Naive thymus-derived CD4-positive, alpha-beta T cell (primary cell): Measurements from ENCODE around the gene EIF4E. TPM values are rescaled to one million over a fixed set of nuclear protein-coding genes. Genes with fewer than 3 reads are reported as not detected.

Experiments
- ATAC-seq: fragments of 150-1000 bp; cut with Tn5 transposase; 2 replicates; pipeline ENCODE4 v1.10.0; 2021; ENCODE audit warnings: mild to moderate bottlenecking, moderate library complexity
- CTCF ChIA-PET: fragments of 350-600 bp; sonication (Branson Sonifier 250); formaldehyde crosslinking; loops from one replicate; lab custom pipeline; 2021; ENCODE audit warnings: antibody characterized with exemption; lab: Charles Lee
- POLR2A ChIA-PET: fragments of 350-600 bp; sonication (Branson Sonifier 250); formaldehyde crosslinking; loops from one replicate; lab custom pipeline; 2021; ENCODE audit warnings: antibody characterized with exemption, inconsistent platforms; lab: Charles Lee
- DNase-seq, 9 donors: peaks; one replicate each; pipeline versions ENCODE4 v3.0.0 to v3.0.0-alpha.2; 2020 to 2022; ENCODE audit warnings: mixed read lengths in 1 of 9
- H3K27ac ChIP-seq: one replicate; pipeline ENCODE4 v1.7.0; 2013; ENCODE audit warnings: mild to moderate bottlenecking, low read depth, low read length, moderate library complexity
- H3K27me3 ChIP-seq, 2 donors: one replicate each; pipeline ENCODE4 v1.7.0; 2013; ENCODE audit warnings: low read length in 2 of 2, mild to moderate bottlenecking in 2 of 2, moderate library complexity in 2 of 2; ENCODE audit not compliant: control insufficient read depth in 2 of 2, insufficient read depth in 2 of 2
- H3K36me3 ChIP-seq, 3 experiments: 1 replicate in 2 of 3; 2 replicates in 1 of 3; pipeline ENCODE4 v1.7.0; 2013; ENCODE audit warnings: low read length in 3 of 3, mild to moderate bottlenecking in 3 of 3, moderate library complexity in 1 of 3; ENCODE audit not compliant: insufficient read depth in 3 of 3, control insufficient read depth in 2 of 3
- H3K4me1 ChIP-seq, 2 donors: one replicate each; pipeline ENCODE4 v1.7.0; 2013; ENCODE audit warnings: low read length in 2 of 2, mild to moderate bottlenecking in 2 of 2, moderate library complexity in 1 of 2; ENCODE audit not compliant: control insufficient read depth in 2 of 2, insufficient read depth in 2 of 2
- H3K4me3 ChIP-seq: 2 replicates; pipeline ENCODE4 v1.7.0; 2013; ENCODE audit warnings: mild to moderate bottlenecking, low read length
- H3K9me3 ChIP-seq, 3 experiments: 1 replicate in 2 of 3; 2 replicates in 1 of 3; pipeline ENCODE4 v1.7.0; 2013; ENCODE audit warnings: low read length in 3 of 3; ENCODE audit not compliant: control insufficient read depth in 2 of 3
- H3K27ac Mint-ChIP-seq, 9 donors: one replicate each; pipeline ENCODE4 v1.8.0; 2020 to 2022; ENCODE audit warnings: mixed read lengths in 9 of 9, mild to moderate bottlenecking in 8 of 9, moderate library complexity in 5 of 9, inconsistent platforms in 2 of 9
- H3K27me3 Mint-ChIP-seq, 5 donors: one replicate each; pipeline ENCODE4 v1.8.0; 2021 to 2022; ENCODE audit warnings: mixed read lengths in 5 of 5, mild to moderate bottlenecking in 1 of 5
- H3K36me3 Mint-ChIP-seq, 5 donors: one replicate each; pipeline ENCODE4 v1.8.0; 2020 to 2022; ENCODE audit warnings: mixed read lengths in 5 of 5, mild to moderate bottlenecking in 3 of 5, inconsistent platforms in 1 of 5
- H3K4me1 Mint-ChIP-seq, 7 donors: one replicate each; pipeline ENCODE4 v1.8.0; 2020 to 2022; ENCODE audit warnings: mixed read lengths in 7 of 7, mild to moderate bottlenecking in 3 of 7, inconsistent platforms in 1 of 7
- H3K4me3 Mint-ChIP-seq, 10 donors: one replicate each; pipeline ENCODE4 v1.8.0; 2020 to 2022; ENCODE audit warnings: mild to moderate bottlenecking in 10 of 10, mixed read lengths in 10 of 10, moderate library complexity in 6 of 10, inconsistent platforms in 2 of 10
- H3K9me3 Mint-ChIP-seq, 11 donors: one replicate each; pipeline ENCODE4 v1.8.0; 2020 to 2022; ENCODE audit warnings: mixed read lengths in 11 of 11, mild to moderate bottlenecking in 4 of 11, inconsistent platforms in 1 of 11, moderate library complexity in 1 of 11
- intact Hi-C, 2 donors: fragments of 100-400 bp; cut with micrococcal nuclease; formaldehyde crosslinking; loops; one replicate each; pipeline ENCODE4 v1.15.1; 2023
- polyA plus RNA-seq, 2 donors: library from polyadenylated mRNA; unstranded; fragments of 300-500 nt; fragmentation: Illumina TruSeq; gene quantifications; one replicate each; pipeline ENCODE4 v1.2.3, GENCODE V29; 2021
- total RNA-seq, 6 experiments: library from RNA in 5 of 6; stranded (reverse) in 5 of 6; gene quantifications; 1 replicate in 5 of 6; 2 replicates in 1 of 6; pipeline ENCODE4 v1.2.3 and lab custom pipeline; 2021 to 2026

EIF4E gene
- 10 to 100 TPM; 53.6 to 96.1 (median 63.0) TPM for total RNA-seq
- 10 to 100 TPM; 53.0 to 72.1 TPM for polyA plus RNA-seq
- 19.9 reads per million, percentile 50 among the genes with 10 or more reads in this experiment for total RNA-seq (lab: John Stamatoyannopoulos, UW)

GRCh38 chr4:98928505-98929340 is at the start of gene EIF4E:
Gene EIF4E (minus strand): TSS chr4:98929133. CDS start chr4:98929112, 21 bp downstream.
- Mint-ChIP-seq H3K27ac (peak within 1 kb of the TSS; percentile 88 to 98 (median 97)), H3K4me1 (peaks cover 12 to 52% (median 38%) of the 10 kb centered on the region in 7 donors), H3K27me3 (peaks cover 0 to 4% (median 0%) of the 10 kb centered on the region in 5 donors), H3K9me3 (peaks cover 0 to 9% (median 0%) of the 10 kb centered on the region in 11 donors), H3K4me3 (peak within 1 kb of the TSS; percentile 91 to 100 (median 96)), H3K36me3 (peaks cover 0 to 17% (median 7%) of the 10 kb centered on the region in 5 donors)
- Histone ChIP-seq H3K36me3 (peaks cover 0 to 12% (median 0%) of the 10 kb centered on the region in 3 experiments), H3K27me3 (no peaks in the 10 kb centered on the region), H3K4me1 (peaks cover 9 to 15% of the 10 kb centered on the region in 2 donors), H3K27ac (peak within 1 kb of the TSS; percentile 88), H3K9me3 (no peaks in the 10 kb centered on the region), H3K4me3 (peak within 1 kb of the TSS; percentile 96)
- ATAC-seq (peak; percentile 88), DNase-seq (peak; percentile 81 to 99 (median 97))
- POLR2A ChIA-PET: interaction anchor here (0.6 to 3.8 kb wide), 16 partner anchors 9 to 994 kb away, joined by 3 to 21 read pairs (median 4); partner anchors contain the start of genes ADH5, METAP1 and STPG2
- intact Hi-C loops: loop anchor here (1.0 to 10.0 kb wide), 20 partner anchors 40 to 1166 kb away; partner anchors contain the start of genes ADH5 (in 2 of the 2), METAP1 (in 2 of the 2), RAP1GDS1 (in 2 of the 2) and TSPAN5 (in 2 of the 2)
- CTCF ChIA-PET: interaction anchor here (0.9 to 1.5 kb wide), 4 partner anchors 12 to 461 kb away, joined by 3 to 7 read pairs (median 4); partner anchors contain the start of gene METAP1

GRCh38 chr4:98977557-98977956 is 48.6 kb upstream of the EIF4E start:
- H3K4me1 ChIP-seq: no peaks in the 10 kb centered on the region
- H3K4me3 ChIP-seq: no peak overlapping the region
- H3K27me3 ChIP-seq: no peaks in the 10 kb centered on the region
- H3K27ac Mint-ChIP-seq: no peak overlapping the region
- ATAC-seq: no peak
- intact Hi-C loops: no loop called here
- no peaks in the 10 kb centered on the region for H3K9me3 Mint-ChIP-seq
- ChIA-PET POLR2A (interaction anchor here (0.5 kb wide), 1 partner anchor 18 kb away, joined by 4 read pairs; no protein-coding TSS in a partner anchor), CTCF (no interaction called here)
- H3K27ac ChIP-seq: no peak overlapping the region
- H3K4me3 Mint-ChIP-seq: no peak overlapping the region
- no peak for DNase-seq
- H3K36me3 ChIP-seq: no peaks in the 10 kb centered on the region
- H3K4me1 Mint-ChIP-seq: peaks cover 0 to 1% (median 0%) of the 10 kb centered on the region in 7 donors
- peaks cover 0 to 22% (median 4%) of the 10 kb centered on the region in 5 donors for H3K27me3 Mint-ChIP-seq
- no peaks in the 10 kb centered on the region for H3K9me3 ChIP-seq
- H3K36me3 Mint-ChIP-seq: no peaks in the 10 kb centered on the region

- Histone ChIP-seq H3K4me3 (no peak overlapping the region), H3K27me3 (no peaks in the 10 kb centered on the region), H3K9me3 (no peaks in the 10 kb centered on the region), H3K36me3 (no peaks in the 10 kb centered on the region), H3K27ac (no peak overlapping the region), H3K4me1 (no peaks in the 10 kb centered on the region)
- CTCF ChIA-PET: no interaction called here
- intact Hi-C loops: no loop called here
- no peak for DNase-seq
- Mint-ChIP-seq H3K27ac (no peak overlapping the region), H3K36me3 (no peaks in the 10 kb centered on the region), H3K27me3 (peaks cover 0 to 23% (median 4%) of the 10 kb centered on the region in 5 donors), H3K4me3 (no peak overlapping the region), H3K4me1 (peaks cover 0 to 1% (median 0%) of the 10 kb centered on the region in 7 donors), H3K9me3 (no peaks in the 10 kb centered on the region)
- POLR2A ChIA-PET: no interaction called here
- ATAC-seq: no peak
Observed at GRCh38 chr4:98976716-98977115, 47.8 kb upstream of the EIF4E start.

GRCh38 chr4:98969878-98970785 is 41.2 kb upstream of the EIF4E start:
- ATAC-seq (no peak), DNase-seq (no peak)
- ChIA-PET POLR2A (no interaction called here), CTCF (no interaction called here)
- Histone ChIP-seq H3K36me3 (no peaks in the 10 kb centered on the region), H3K27me3 (no peaks in the 10 kb centered on the region), H3K27ac (no peak overlapping the region), H3K9me3 (no peaks in the 10 kb centered on the region), H3K4me3 (no peak overlapping the region), H3K4me1 (no peaks in the 10 kb centered on the region)
- Mint-ChIP-seq H3K4me3 (no peak overlapping the region), H3K4me1 (peaks cover 0 to 1% (median 0%) of the 10 kb centered on the region in 7 donors), H3K36me3 (peaks cover 0 to under 1% (median 0%) of the 10 kb centered on the region in 5 donors), H3K27ac (no peak overlapping the region), H3K27me3 (peaks cover 0 to 48% (median 6%) of the 10 kb centered on the region in 5 donors), H3K9me3 (peaks cover 0 to under 1% (median 0%) of the 10 kb centered on the region in 11 donors)
- intact Hi-C loops: no loop called here

- CTCF ChIA-PET: no interaction called here
- H3K27me3 ChIP-seq: no peaks in the 10 kb centered on the region
Observed at GRCh38 chr4:98967786-98968329, 38.9 kb upstream of the EIF4E start.

GRCh38 chr4:98966926-98967325 is 38.0 kb upstream of the EIF4E start:
- H3K27me3 ChIP-seq: no peaks in the 10 kb centered on the region
- no peak for ATAC-seq
- DNase-seq: no peak
- peaks cover 0 to 4% (median 0%) of the 10 kb centered on the region in 5 donors for H3K36me3 Mint-ChIP-seq
- peaks cover 0 to 34% (median 5%) of the 10 kb centered on the region in 5 donors for H3K27me3 Mint-ChIP-seq
- H3K36me3 ChIP-seq: no peaks in the 10 kb centered on the region
- ChIA-PET CTCF (no interaction called here), POLR2A (no interaction called here)
- no peaks in the 10 kb centered on the region for H3K4me1 ChIP-seq
- intact Hi-C loops: no loop called here
- H3K27ac Mint-ChIP-seq: no peak overlapping the region
- no peaks in the 10 kb centered on the region for H3K4me1 Mint-ChIP-seq
- H3K9me3 Mint-ChIP-seq: peaks cover 0 to 4% (median 0%) of the 10 kb centered on the region in 11 donors
- no peak overlapping the region for H3K27ac ChIP-seq
- H3K9me3 ChIP-seq: no peaks in the 10 kb centered on the region
- no peak overlapping the region for H3K4me3 Mint-ChIP-seq
- no peak overlapping the region for H3K4me3 ChIP-seq

More at GRCh38 chr4:98967786-98968329, 38.9 kb upstream of the EIF4E start:
- peaks cover 0 to 34% (median 5%) of the 10 kb centered on the region in 5 donors for H3K27me3 Mint-ChIP-seq
- peaks cover 0 to 4% (median 0%) of the 10 kb centered on the region in 5 donors for H3K36me3 Mint-ChIP-seq
- Histone ChIP-seq H3K9me3 (no peaks in the 10 kb centered on the region), H3K4me1 (no peaks in the 10 kb centered on the region), H3K4me3 (no peak overlapping the region), H3K36me3 (no peaks in the 10 kb centered on the region), H3K27ac (no peak overlapping the region)
- DNase-seq (no peak), ATAC-seq (no peak)
- H3K27ac Mint-ChIP-seq: no peak overlapping the region
- intact Hi-C loops: no loop called here
- no peak overlapping the region for H3K4me3 Mint-ChIP-seq
- H3K9me3 Mint-ChIP-seq: peaks cover 0 to 4% (median 0%) of the 10 kb centered on the region in 11 donors
- H3K4me1 Mint-ChIP-seq: no peaks in the 10 kb centered on the region
- POLR2A ChIA-PET: no interaction called here
